Endothelial cell (in vitro differentiated cells): ENCODE data around the gene DYNC1LI2. TPM values are rescaled to one million over a fixed set of nuclear protein-coding genes. Genes with fewer than 3 reads are reported as not detected.
"Not testable (repeated sequence)": the region's sequence is repeated elsewhere in the genome, so short reads cannot be mapped to it uniquely, and the experiment has no call there.

Experiments
- DNase-seq: peaks from one replicate; pipeline ENCODE4 v3.0.0; 2021; ENCODE audit warnings: low spot score
- H3K27ac Mint-ChIP-seq: one replicate; pipeline ENCODE4 v1.8.0; 2021; ENCODE audit warnings: mixed read lengths, inconsistent platforms; ENCODE audit not compliant: unreplicated experiment
- H3K27me3 Mint-ChIP-seq: one replicate; pipeline ENCODE4 v1.8.0; 2021; ENCODE audit warnings: mild to moderate bottlenecking, moderate library complexity, mixed read lengths, inconsistent platforms; ENCODE audit not compliant: unreplicated experiment
- H3K36me3 Mint-ChIP-seq: one replicate; pipeline ENCODE4 v1.8.0; 2021; ENCODE audit warnings: mild to moderate bottlenecking, low read depth, mixed read lengths, inconsistent platforms; ENCODE audit not compliant: unreplicated experiment
- H3K4me1 Mint-ChIP-seq: one replicate; pipeline ENCODE4 v1.8.0; 2021; ENCODE audit warnings: mild to moderate bottlenecking, mixed read lengths, inconsistent platforms; ENCODE audit not compliant: unreplicated experiment
- H3K4me3 Mint-ChIP-seq: one replicate; pipeline ENCODE4 v1.8.0; 2021; ENCODE audit warnings: mild to moderate bottlenecking, mixed read lengths, inconsistent platforms; ENCODE audit not compliant: unreplicated experiment
- H3K9me3 Mint-ChIP-seq: one replicate; pipeline ENCODE4 v1.8.0; 2021; ENCODE audit warnings: mixed read lengths, inconsistent platforms; ENCODE audit not compliant: unreplicated experiment
- total RNA-seq: library from RNA; stranded (reverse); fragmentation: NEBNext Ultra II Directional; extraction: Animal tissue kit (Norgen Biotek cat#: 25700); gene quantifications from one replicate; pipeline ENCODE4 v1.2.1, GENCODE V29; 2021; ENCODE audit not compliant: unreplicated experiment
- TF ChIP-seq, protein P1 (sequence below): fragments of 200-600 bp; sonication (generic); IDR thresholded peaks from one replicate; pipeline ENCODE4 v1.5.0; 2021; ENCODE audit warnings: antibody characterized with exemption; ENCODE audit not compliant: unreplicated experiment

Gene DYNC1LI2
- total RNA-seq, 1 donor from 2014 or later, result 138 TPM

DNA sequence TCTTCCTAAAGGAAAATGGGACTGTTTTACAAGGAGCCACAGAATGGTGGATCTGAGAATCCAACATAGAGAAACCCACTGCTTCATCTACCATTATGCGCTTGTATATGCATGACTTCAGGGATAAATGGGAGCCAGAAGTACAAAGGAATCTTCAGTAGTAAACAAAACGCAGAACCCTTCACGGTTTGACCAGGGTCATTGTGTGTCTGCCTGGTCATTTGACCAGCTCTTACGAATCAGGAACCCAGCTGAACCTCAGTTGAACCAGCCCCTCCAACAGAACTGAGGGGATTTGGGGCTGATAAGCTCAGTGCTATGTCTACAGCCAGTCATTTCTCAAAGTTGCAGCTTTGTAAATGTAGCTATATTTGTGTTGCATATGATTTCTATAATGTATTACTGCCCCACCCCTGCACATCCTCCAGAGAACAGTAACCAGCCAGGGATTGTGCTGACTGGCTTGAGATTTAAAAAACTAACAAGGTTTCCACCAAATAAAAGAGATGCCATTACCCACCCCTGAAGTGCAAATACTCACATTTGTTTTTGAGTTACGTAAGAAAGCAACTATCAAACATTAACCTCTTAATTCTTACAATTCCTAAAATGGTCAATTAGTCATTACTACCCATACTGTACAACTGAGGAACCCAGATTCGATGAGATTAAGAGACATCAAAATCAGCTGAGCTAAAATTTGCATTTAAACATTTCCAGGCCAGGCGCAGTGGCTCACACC, 61.1 kb downstream of the DYNC1LI2 start:
- no peak for DNase-seq
- H3K4me3 Mint-ChIP-seq, result no peak overlapping the region
- peaks cover 4% of the 10 kb centered on the region for H3K4me1 Mint-ChIP-seq
- H3K27ac Mint-ChIP-seq, result no peak overlapping the region
- TF ChIP-seq, protein P1, sequence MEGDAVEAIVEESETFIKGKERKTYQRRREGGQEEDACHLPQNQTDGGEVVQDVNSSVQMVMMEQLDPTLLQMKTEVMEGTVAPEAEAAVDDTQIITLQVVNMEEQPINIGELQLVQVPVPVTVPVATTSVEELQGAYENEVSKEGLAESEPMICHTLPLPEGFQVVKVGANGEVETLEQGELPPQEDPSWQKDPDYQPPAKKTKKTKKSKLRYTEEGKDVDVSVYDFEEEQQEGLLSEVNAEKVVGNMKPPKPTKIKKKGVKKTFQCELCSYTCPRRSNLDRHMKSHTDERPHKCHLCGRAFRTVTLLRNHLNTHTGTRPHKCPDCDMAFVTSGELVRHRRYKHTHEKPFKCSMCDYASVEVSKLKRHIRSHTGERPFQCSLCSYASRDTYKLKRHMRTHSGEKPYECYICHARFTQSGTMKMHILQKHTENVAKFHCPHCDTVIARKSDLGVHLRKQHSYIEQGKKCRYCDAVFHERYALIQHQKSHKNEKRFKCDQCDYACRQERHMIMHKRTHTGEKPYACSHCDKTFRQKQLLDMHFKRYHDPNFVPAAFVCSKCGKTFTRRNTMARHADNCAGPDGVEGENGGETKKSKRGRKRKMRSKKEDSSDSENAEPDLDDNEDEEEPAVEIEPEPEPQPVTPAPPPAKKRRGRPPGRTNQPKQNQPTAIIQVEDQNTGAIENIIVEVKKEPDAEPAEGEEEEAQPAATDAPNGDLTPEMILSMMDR, result no peak
- no peaks in the 10 kb centered on the region for H3K27me3 Mint-ChIP-seq
- no peaks in the 10 kb centered on the region for H3K9me3 Mint-ChIP-seq
- H3K36me3 Mint-ChIP-seq, result no peaks in the 10 kb centered on the region

DNA sequence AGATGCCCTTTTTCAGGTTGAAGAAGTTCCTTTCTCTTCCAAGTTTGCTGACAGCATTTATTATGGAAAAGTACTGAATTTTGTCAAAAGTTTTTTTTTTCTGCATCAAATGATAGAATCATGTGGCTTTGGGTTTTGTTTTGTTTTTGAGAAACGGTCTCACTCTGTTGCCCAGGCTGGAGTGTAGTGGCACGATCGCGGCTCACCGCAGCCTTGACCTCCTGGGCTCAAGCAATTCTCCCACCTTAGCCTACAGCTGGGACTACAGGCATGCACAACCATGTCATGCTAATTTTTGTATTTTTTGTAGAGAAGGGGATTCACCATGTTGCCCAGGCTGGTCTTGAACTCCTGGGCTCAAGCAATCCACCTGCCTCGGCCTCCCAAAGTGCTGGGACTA, 62.1 kb downstream of the DYNC1LI2 start:
- Mint-ChIP-seq H3K4me1 (peaks cover 4% of the 10 kb centered on the region), H3K9me3 (no peaks in the 10 kb centered on the region), H3K27me3 (no peaks in the 10 kb centered on the region), H3K36me3 (no peaks in the 10 kb centered on the region), H3K27ac (no peak overlapping the region), H3K4me3 (no peak overlapping the region)
- DNase-seq, result no peak
- TF ChIP-seq, protein P1, result no peak

DNA sequence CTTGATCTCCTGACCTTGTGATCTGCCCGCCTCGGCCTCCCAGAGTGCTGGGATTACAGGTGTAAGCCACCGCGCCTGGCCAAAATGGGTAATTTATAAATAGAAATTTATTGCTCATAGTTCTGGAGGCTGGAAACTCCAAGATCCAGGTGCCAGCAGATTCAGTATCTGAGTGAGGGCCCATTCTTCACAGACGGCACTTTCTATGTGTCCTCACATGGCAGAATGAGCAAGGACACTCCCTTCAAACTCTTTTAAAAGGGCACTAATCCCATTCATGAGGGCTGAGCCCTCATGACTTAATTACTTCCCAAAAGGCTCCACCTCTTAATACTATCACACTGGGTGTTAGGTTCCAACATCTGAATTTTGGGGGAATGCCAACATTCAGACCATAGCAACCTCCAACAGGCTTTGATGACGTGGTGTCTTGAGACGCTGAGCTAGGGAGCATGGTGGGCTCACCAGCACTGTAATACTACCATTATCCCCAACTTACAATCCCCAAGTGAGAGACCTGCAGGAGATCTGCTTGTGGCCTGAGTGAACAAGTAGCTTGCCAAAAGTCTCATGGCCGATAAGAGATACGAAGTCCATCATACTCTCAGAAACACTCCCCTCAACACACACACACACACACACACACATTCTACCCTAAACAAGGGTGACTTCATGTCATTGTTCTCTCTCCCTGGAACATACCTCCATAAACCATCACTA, 63.3 kb downstream of the DYNC1LI2 start:
- Mint-ChIP-seq H3K36me3 (no peaks in the 10 kb centered on the region), H3K4me1 (peaks cover 4% of the 10 kb centered on the region), H3K9me3 (no peaks in the 10 kb centered on the region), H3K27me3 (no peaks in the 10 kb centered on the region), H3K27ac (no peak overlapping the region), H3K4me3 (no peak overlapping the region)
- DNase-seq, result no peak
- TF ChIP-seq, protein P1, result no peak

DNA sequence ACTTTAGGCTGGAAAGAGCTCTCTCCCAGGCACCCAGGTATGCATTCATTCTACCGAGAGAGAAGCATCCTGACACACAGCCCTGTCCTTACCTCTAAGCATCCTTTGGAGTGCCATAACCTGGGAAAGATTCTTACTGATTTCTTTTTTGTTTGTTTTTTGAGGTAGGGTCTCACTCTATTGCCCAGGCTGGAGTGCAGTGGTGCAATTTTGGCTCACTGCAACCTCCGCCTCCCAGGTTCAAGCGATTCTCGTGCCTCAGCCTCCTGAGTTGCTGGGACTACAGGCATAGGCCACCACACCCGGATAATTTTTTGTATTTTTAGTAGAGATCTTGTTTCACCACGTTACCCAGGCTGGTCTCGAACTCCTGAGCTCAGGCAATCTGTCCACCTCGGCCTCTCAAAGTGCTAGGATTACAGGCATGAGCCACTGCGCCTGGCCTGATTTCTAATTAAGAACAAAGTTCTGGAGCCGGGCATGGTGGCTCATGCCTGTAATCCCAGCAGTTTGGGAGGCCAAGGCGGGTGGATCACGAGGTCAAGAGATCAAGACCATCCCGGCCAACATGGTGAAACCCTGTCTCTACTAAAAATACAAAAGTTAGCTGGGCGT, 65.8 kb downstream of the DYNC1LI2 start:
- peaks cover 14% of the 10 kb centered on the region for H3K4me1 Mint-ChIP-seq
- H3K4me3 Mint-ChIP-seq, H3K27ac Mint-ChIP-seq, H3K36me3 Mint-ChIP-seq, H3K27me3 Mint-ChIP-seq, H3K9me3 Mint-ChIP-seq, DNase-seq: not testable (repeated sequence)

DNA sequence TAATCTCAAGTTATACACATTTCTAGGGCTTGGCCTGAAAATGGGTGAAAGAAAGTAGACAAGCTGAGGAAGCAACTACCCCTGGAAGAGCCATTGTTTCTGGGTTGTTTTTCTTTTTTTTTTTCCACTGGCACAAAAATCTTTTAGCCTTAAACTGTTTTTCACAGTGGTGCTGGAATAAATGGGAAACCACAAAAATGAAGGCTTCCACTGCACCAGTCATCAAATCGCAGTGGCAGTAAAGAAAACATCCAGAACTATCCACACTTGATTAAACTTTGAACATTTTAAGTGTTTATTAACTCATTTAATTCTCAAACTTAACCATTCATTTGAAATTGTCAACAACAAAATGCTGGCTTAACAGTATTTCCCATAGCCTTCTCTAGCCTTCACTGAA, 69.1 kb downstream of the DYNC1LI2 start:
- peaks cover 14% of the 10 kb centered on the region for H3K4me1 Mint-ChIP-seq
- peak overlapping the region; percentile 31 for H3K27ac Mint-ChIP-seq

More for the DNA sequence above, 69.1 kb downstream of the DYNC1LI2 start:
- no peaks in the 10 kb centered on the region for H3K27me3 Mint-ChIP-seq
- no peaks in the 10 kb centered on the region for H3K36me3 Mint-ChIP-seq
- no peak overlapping the region for H3K4me3 Mint-ChIP-seq
- TF ChIP-seq, protein P1, result no peak
- H3K9me3 Mint-ChIP-seq, result no peaks in the 10 kb centered on the region
- no peak for DNase-seq
